Cortex of kidney (tissue), 1 donor: ENCODE results near the gene TMEM115.
"Not testable (repeated sequence)": the region's sequence is repeated elsewhere in the genome, so short reads cannot be mapped to it uniquely, and the experiment has no call there.

Experiments used
- DNase-seq: peaks from one replicate; lab custom pipeline; 2025; lab: John Stamatoyannopoulos, UW

The TMEM115 gene

GRCh38 chr3:50316657-50317242, 42.6 kb downstream of the TMEM115 start:
- DNase-seq = no peak

GRCh38 chr3:50314816-50315215, 44.5 kb downstream of the TMEM115 start:
- no peak for DNase-seq

- no peak for DNase-seq
Observed at GRCh38 chr3:50314342-50314741, 45.0 kb downstream of the TMEM115 start.

- not testable (repeated sequence) for DNase-seq
Observed at GRCh38 chr3:50312041-50312440, 47.3 kb downstream of the TMEM115 start.
